NCI-H748 (cell line): ENCODE results near the gene MLLT3.

ENCODE experiments used
- DNase-seq: peaks from one replicate; lab custom pipeline; 2025; ENCODE audit not compliant: unreplicated experiment; lab: John Stamatoyannopoulos, UW

The MLLT3 gene

DNA sequence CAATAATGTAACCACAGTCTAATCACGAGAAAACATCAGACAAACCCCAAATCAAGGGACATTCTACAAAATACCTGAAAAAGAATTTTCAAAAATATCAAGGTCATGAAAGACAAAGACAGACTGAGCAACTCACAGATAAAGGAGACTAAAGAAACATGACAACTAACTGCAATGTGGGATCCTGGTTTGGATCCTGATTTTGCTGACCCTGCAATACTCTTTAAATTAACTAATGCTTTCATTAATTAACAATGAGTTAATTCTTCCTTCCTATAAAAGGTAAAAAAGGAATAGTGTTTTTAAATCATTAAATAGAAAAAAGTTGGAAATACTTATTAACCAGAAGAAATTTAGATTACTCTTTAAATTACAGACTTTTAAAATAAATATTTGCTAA is 103.6 kb downstream of the MLLT3 start:
- no peak for DNase-seq

DNA sequence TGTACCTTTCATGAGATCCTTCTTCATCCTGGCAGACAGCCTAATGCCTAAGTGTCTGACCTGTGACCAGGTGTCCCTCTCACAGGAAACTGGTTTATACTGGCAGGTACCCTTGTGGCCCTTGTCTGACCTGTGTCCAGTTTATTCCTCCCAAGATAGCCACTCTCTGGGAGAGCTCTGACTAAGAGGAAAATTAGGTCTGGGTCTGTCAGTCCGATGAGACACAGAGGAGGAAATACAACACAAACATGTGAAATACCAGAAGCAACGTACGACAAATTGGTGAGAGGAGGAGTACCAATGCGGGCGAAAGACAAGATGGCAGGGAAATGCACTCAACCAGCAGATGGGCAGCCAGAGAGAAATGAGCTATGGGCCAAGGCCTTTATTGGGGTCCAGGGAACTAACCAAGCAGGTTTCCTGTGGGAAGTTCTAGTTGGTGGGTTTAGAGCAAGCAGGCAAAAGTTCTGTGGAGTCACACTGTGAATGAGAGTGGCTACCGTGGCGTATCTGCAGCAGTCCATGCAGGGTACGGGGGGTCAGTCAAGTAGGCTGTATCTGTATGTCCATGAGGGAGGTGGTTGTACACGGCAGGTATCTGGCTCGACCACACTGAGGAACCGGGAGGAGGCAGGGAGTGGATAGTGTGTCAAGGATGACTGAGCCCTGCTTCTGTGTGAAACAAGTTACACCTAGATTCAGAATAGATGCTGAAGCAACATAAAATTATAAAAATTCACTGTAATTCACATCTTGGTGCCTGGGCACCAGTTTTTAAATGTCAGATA is 109.0 kb downstream of the MLLT3 start:
- DNase-seq: no peak

DNA sequence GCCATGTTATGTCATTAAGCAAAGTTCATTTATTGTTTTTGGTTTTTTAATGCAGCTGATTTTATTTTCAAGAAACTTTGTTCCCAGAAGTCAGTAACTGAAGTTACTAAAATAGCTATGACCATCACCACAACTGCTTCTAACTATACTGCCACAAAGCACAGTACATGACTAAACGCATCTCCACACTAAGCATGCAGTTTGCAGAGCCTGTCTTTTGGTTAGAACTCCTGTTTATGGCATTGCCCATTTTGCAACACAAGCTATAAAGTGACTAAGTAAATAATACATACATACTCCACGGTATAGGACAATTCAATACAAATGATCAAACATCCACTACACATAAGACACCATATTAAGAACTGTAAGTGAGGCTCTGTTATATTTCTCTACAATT is 109.7 kb downstream of the MLLT3 start:
- DNase-seq: no peak

DNA sequence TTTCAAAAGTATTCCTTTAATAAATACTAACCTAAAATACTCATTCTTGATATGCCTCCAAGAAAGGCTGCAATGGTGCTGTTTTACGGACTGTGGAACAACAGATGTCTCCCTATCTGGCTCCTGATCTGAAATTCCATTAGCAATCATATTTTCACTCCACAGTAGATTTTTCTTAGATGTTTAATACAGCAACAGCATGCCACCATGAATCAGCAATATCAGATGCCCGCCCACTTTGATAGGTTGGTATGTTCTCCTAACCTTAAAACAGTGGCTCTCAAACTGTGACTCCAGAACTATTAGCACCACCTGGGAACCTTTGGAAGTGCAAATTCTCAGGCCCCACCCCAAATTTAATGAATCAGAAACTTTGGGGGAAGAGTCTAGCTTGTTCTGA is 110.2 kb downstream of the MLLT3 start:
- DNase-seq: no peak

DNA sequence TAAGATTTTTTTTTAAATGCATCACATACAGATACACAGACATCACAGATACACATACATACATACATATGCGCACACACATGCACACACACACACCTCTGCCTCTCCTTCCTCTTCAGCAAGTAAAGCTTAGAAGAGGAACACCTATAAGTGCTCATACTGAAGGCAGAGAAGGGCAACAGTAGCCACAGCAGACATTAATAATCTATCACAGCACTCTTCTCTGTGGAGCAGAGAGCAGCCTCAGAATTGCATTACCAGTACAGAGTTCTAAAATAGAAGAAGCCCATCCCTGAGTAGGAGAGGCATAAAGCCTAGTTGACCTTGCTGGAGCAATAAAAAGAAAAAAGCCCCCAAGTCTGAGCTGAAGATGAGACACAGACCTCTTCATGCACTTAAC is 110.6 kb downstream of the MLLT3 start:
- no peak for DNase-seq

DNA sequence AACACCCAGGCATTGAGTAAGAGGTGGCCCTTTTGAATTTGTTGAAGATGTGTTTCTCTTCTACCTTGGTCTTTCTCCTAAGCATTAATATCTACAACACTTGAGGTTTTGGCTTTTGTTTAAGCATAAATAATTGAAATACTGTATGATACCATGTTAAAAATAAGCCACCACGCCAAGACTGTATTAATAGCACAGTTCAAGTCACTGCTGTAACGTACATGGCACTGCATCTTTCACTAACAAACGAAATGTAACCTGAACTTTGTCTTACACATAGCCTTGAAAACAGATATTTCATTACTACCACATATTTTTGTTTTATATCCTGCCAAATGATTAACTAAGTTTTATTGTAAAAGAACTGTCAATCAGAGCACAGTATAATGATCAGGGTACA is 112.8 kb downstream of the MLLT3 start:
- no peak for DNase-seq

DNA sequence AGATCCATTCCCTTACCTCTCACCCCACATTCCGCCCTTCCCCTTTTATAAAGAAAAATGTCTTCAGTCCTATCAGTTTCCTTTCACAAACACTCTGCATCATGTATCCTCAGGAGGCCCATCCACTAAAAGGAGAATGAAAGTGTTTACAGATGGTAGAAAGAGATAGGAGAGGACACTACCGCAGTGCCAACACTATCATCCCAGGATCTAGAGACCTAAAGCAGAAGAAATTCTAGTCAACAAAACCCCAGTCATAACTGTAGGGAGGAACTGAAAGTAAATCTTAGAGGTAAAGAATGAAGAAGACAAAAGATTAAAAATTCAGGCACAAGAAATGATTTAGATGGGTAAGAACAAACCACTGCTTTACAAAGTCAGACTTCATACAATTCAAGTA is 114.1 kb downstream of the MLLT3 start:
- no peak for DNase-seq

DNA sequence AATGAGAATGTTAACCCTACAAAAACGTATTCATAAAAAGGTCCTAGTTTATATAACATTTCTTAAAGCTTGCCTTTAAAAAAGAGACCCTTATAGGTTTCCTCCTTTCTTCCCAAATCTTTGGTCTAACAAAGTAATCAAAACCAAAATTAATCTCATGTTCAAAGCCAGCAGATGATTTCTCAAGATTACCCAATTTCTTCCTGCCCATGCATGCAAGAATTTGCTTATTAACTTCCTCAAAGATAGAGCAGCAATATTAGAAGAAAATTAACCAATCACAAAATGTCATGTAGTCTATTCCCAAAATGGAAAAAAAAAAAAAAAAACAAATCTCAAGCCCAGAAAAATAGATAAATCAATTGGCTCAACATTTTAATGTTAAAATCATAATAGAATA is 114.9 kb downstream of the MLLT3 start:
- DNase-seq: no peak

DNA sequence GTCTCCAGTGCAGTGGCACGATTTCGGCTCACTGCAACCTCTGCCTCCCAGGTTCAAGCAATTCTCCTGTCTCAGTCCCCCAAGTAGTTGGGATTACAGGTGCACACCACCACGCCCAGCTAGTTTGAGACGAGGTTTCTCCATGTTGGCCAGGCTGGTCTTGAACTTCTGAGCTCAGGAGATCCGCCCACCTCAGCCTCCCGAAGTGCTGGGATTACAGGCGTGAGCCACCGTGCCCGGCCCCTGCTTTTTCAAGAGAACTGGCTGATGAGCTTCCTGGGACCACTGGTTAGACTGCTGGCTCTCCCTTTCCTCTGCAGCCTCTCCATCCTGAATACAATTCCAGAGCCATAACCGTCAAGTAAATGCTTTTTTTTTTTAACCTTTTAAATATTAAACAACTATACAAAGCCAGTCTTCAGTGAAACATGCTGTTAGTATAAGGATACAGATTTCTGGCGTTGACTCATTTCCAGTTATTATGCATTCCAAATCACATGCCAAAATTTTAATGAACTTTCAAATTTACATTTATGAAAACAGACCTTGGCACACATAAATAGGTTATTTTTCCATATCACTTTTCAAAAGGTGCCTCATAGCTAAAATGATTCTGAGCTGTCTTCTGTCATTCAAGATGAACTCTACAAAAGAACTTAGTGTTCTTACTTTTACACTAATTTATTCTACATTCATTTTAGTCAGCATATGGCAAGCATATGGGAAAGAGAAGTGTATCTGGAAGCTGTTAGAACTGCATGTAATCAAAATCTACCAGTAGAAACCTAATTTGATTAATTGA is 116.0 kb downstream of the MLLT3 start:
- no peak for DNase-seq

DNA sequence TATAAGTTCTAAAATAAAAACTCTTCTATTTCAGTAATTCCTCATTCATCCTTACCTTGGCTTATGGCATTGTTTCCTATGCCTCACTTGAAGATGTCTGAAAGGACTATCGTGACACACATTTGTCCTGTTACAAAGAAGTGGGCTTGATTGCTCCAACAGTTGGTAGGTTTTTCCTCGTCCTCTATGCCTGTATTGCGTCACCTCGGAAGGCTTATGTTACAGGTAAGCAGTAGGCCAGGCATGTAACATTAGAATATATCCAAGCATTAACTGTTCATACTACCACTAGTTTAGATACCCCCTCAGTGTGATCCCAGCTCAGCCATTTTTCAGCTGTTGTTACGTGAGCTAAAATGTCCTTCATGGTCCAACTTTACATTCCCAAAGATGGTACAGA is 116.7 kb downstream of the MLLT3 start:
- DNase-seq: no peak

DNA sequence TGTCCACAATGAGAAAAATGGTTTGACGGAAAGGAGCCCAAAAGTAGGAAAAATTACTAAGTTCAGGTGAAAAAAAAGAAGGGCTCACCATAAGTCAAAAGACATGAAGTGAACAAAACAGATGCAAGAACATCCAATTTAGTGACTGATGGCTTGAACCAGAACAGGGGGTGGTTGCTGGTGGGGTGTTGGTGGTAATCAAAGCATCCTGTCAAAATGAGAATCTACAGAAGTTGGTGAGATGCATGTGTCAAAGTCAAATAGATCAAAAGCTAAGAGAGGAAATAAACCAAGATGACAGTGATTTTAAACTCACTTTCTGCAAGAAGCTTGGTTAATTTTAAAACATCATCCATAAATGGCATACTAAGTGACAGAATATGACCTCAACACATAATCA is 117.4 kb downstream of the MLLT3 start:
- DNase-seq: no peak

DNA sequence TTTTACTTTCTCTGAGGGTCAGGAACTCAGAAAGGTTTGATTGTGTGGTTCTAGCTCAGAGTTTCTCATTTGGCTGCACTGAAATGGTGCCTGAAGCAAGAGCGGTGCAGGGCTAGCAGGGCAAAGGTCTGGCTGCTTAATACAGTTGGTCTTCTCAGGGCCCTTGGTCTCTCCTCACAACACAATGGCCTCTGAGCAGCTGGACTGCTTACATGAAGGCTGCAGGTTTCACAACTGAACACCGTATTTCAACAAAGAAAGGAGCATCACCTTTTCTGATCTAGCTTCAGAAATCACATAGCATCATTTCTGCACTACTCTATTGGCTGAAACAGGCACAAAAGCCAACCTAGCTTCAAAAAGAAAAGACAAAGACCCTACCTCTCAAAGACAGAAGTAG is 122.2 kb downstream of the MLLT3 start:
- DNase-seq: no peak

DNA sequence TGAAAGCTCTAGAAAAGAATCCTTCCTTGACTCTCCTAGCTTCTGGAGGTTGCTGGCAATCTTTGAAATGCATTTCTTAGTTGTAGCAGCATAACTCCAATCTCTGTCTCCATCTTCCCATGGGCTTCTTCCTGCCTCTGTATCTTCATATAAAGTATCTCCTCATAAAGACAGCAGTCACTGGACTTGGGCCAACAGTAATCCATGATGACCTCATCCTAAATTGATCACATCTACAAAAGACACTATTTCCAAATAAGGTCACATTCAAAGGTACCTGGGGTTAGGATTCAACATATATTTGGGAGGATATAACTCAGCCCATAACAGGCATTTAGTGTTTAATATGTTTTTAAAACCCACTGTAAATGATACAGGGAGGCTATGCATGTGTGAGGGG is 123.3 kb downstream of the MLLT3 start:
- no peak for DNase-seq

DNA sequence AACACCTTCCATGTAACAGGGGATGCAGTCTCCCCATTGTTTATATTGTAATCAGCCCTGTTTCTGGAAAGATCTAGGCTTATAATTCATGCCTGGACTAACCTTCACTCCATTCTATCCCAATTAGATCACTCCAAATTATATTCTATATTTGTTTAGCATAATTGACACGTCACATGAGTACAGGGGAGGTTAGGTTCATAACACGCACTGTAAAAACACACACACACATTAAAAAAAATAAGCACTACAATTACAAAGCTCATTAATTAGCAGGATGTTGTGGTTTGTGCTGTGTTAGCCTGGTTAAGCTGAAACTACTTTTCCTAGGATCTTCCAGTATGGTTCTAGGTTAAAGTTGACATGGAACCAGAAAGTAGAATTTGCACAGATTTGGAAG is 126.0 kb downstream of the MLLT3 start:
- peak; percentile 32 for DNase-seq

DNA sequence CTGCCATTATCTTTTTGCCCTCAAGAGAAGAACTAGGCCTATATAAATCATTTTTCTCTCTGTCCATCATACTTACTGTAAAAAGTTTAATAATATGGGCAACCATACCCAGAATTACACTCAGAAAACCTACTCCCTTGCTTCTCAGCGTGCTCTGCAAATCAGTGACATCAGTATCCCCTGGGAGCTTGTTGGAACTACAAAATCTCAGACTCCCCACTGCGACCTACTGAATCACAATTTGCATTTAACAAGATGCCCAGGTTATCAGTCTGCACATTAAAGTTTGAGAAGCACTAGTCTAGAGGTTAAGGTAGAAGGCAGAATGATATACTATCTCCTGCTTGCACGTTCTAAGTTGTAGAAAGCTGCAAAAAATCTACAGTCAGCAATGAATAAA is 127.2 kb downstream of the MLLT3 start:
- no peak for DNase-seq

DNA sequence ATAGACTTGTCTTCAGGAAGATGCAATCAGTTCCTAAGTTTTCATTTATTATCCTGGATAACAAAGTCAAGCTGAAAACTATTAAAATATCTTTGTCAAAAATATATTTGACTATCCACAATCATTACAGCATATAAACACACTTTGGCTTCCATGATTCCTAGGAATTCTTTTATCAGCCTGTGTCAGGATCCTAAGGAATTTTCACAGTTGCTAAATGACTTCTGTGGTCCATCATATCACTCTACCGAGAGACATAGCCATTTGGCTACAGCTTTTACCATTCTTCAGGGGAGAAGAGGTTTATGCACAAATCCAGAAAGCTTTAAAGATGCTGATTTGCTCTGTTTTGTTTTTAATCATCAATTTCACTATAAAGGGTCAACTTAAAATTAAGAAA is 128.3 kb downstream of the MLLT3 start:
- no peak for DNase-seq

DNA sequence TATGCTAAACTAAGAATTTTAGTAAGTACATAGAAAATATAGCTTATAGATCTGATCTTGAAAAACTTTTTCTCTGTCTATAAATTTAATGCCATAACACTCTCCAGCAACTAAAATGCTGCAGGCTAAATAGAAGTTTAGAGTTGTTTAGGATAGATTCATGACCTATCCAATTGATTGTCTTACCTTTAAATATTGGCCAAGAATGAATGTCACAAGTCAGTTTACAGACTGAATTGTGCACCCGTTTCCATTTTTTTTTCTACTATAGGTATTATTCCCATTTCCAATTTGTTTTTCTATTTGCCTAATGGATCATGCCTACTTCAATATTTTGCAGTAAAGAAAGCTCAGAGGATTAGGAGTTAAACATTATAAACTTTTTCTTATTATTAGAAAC is 129.5 kb downstream of the MLLT3 start:
- DNase-seq: no peak

DNA sequence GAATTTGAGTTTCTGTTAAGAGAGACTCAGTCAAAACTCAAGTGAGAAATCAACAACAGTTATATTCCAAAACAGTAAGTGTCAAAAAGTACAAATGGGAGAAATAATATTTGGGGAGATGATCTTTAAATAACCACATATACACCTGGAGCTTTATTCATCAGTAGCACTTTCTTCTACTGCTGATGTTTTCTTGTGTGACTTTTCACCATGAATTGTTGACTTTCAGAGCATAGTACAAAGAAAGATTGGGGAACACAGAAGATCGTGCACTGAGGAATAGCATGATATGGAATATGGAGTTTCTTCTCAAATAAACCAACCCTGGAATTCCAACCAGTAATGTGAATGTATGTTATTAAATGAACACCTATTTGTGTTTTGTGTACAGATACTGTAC is 130.7 kb downstream of the MLLT3 start:
- DNase-seq: no peak

DNA sequence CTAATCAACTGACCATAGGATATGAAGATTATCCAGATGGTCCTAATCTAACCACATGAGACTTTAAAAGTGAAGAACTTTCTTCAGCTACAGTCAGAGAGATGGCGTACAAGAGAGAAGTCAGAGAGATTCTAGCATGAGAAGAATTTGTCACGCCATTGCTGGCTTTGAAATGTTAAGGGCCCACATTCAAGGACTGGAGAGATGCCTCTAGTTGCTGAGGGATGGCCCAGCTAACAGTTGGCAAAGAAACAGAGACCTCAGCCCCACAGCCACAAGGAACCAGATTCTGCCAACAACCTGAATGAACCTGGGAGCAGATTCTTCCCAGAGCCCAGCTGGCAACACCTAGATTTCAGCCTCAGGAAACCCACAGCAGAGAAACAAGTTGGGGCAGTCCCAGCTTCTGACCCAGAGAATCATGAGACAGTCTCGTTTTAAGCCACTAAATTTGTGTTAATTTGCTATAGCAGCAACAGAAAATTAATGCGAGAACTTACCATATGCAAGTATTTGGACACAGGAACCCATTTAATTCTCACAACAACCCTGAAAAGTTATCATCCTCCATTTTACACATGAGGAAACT is 132.0 kb downstream of the MLLT3 start:
- DNase-seq: no peak

DNA sequence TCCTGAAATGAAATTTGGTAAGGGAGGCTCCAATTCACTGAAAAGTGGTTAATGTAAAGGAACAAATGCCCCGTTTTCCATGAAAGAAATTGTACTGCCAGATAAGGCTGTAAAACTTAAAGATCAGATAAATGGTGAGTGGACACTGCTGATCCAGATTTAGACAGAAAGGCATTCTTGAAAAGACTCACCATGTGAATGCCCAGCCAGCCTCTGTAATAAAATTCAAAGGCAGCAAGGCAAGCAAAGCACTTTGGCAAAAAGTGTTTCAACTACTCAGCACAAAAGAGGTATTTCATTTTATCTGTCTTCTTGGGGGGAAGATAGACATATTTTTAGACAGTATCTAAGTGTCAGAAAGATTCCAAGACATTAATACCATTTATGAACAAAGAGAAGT is 133.6 kb downstream of the MLLT3 start:
- no peak for DNase-seq

DNA sequence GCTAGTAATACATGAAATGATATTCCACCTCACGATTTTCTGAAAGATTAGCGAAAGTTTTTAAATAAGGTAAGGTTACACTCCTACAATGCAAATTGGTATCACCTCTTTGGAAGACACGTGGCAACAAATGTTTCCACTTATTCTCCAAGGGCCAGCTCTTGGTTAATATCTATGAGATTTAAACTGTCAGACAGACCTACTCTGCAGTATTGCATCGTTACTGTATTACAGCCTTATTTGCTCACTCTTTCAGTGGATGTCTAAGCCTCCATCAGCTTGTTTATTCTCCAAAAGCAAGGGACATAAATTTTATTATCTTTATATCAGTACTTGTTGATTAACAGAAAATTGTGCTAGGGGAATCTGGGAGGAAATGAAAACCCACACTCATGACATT is 135.7 kb downstream of the MLLT3 start:
- no peak for DNase-seq

DNA sequence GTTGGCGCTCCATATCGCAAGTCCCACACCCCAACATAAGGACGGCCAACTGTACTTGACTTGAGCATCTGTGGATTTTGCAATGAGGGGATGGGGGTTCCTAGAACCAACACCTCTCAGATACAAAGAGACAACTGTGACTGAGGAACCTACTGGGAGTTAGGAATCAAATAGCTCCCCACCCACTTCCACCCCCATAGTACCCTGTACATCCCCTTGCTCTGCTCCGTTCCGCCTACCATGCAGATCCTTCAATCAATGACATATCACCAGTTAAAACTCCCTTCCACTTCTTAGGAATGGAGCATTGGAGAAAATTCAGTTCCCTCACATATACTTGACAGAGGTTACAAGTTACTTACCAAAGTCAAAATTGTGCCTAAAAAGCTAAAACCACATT is 140.9 kb downstream of the MLLT3 start:
- no peak for DNase-seq
